IMR-90 (cell line): Measurements from ENCODE around the gene UCKL1. TPM values are rescaled to one million over a fixed set of nuclear protein-coding genes. Genes with fewer than 3 reads are reported as not detected.

Experiments used
- ATAC-seq: fragments of 200-7000 bp; cut with Tn5 transposase; 2 replicates; pipeline ENCODE4 v1.9.1; 2020; ENCODE audit warnings: low read depth, mild to moderate bottlenecking, moderate library complexity
- BruUV-seq: library from RNA; stranded (reverse); fragments of 400-500 nt; replicated peaks from 2 replicates; lab custom pipeline; 2021; lab: Mats Ljungman, UMichigan
- CTCF ChIA-PET: fragments of 300-600 bp; formaldehyde crosslinking; extraction: SDS; loops from one replicate; lab custom pipeline; 2021; ENCODE audit warnings: antibody characterized with exemption; lab: Yijun Ruan, JAX
- POLR2A ChIA-PET: fragments of 300-600 bp; sonication (Branson Sonifier 250); formaldehyde crosslinking; loops from one replicate; lab custom pipeline; 2022; ENCODE audit warnings: antibody characterized with exemption; ENCODE audit not compliant: unreplicated experiment; lab: Charles Lee
- DNase-seq: peaks from one replicate; pipeline ENCODE4 v3.0.0; 2013
- H2AFZ ChIP-seq: replicated peaks from 2 replicates; pipeline ENCODE3; 2013; ENCODE audit warnings: low read length, mild to moderate bottlenecking; ENCODE audit not compliant: poor library complexity
- H2AK5ac ChIP-seq: 2 replicates; pipeline ENCODE4 v1.6.1; 2013; ENCODE audit warnings: low read depth, low read length, inconsistent platforms
- H2AK9ac ChIP-seq: replicated peaks from 2 replicates; pipeline ENCODE3; 2013; ENCODE audit warnings: mild to moderate bottlenecking, low read depth, low read length, moderate library complexity; ENCODE audit not compliant: poor library complexity
- H2BK120ac ChIP-seq: 2 replicates; pipeline ENCODE4 v1.6.1; 2013; ENCODE audit warnings: low read depth, low read length, inconsistent platforms
- H2BK15ac ChIP-seq: 3 replicates; pipeline ENCODE4 v1.6.1; 2013; ENCODE audit warnings: low read depth, low read length, inconsistent platforms
- H2BK20ac ChIP-seq: 2 replicates; pipeline ENCODE4 v1.6.1; 2013; ENCODE audit warnings: low read depth, mild to moderate bottlenecking, inconsistent platforms, low read length, moderate library complexity
- H2BK5ac ChIP-seq: 2 replicates; pipeline ENCODE4 v1.6.1; 2013; ENCODE audit warnings: mild to moderate bottlenecking, low read depth, low read length, inconsistent platforms; ENCODE audit not compliant: poor library complexity, severe bottlenecking
- H3K14ac ChIP-seq: replicated peaks from 2 replicates; pipeline ENCODE4 v1.6.1; 2013; ENCODE audit warnings: low read depth, low read length, inconsistent platforms
- H3K18ac ChIP-seq: 2 replicates; pipeline ENCODE4 v1.6.1; 2013; ENCODE audit warnings: low read depth, low read length, control low read depth
- H3K23ac ChIP-seq: 2 replicates; pipeline ENCODE4 v1.6.1; 2013; ENCODE audit warnings: low read depth, low read length, inconsistent platforms
- H3K27ac ChIP-seq: 2 replicates; pipeline ENCODE4 v1.5.1; 2013; ENCODE audit warnings: mild to moderate bottlenecking, control low read depth, low read length; ENCODE audit not compliant: insufficient read depth
- H3K27me3 ChIP-seq: 2 replicates; pipeline ENCODE4 v1.6.1; 2013; ENCODE audit warnings: low read length; ENCODE audit not compliant: control insufficient read depth, insufficient read depth
- H3K36me3 ChIP-seq: 2 replicates; pipeline ENCODE4 v1.6.1; 2013; ENCODE audit warnings: low read length, mixed read lengths; ENCODE audit not compliant: control insufficient read depth, insufficient read depth
- H3K4ac ChIP-seq: 2 replicates; pipeline ENCODE4 v1.6.1; 2013; ENCODE audit warnings: low read depth, low read length, inconsistent platforms
- H3K4me1 ChIP-seq: 2 replicates; pipeline ENCODE4 v1.6.1; 2013; ENCODE audit warnings: low read length, mixed read lengths; ENCODE audit not compliant: control insufficient read depth, insufficient read depth
- H3K4me2 ChIP-seq: 2 replicates; pipeline ENCODE4 v1.6.1; 2013; ENCODE audit warnings: low read depth, mild to moderate bottlenecking, control low read depth, low read length, moderate library complexity
- H3K4me3 ChIP-seq: 2 replicates; pipeline ENCODE4 v1.5.1; 2013; ENCODE audit warnings: low read depth, mild to moderate bottlenecking, control low read depth, low read length, moderate library complexity; ENCODE audit not compliant: insufficient read depth
- H3K56ac ChIP-seq: 2 replicates; pipeline ENCODE4 v1.6.1; 2013; ENCODE audit warnings: low read length, inconsistent platforms; ENCODE audit not compliant: insufficient read depth; ENCODE audit errors: extremely low read depth
- H3K79me1 ChIP-seq, 2 experiments: 2 replicates each; pipeline ENCODE4 v1.6.1; 2013; ENCODE audit warnings: low read length in 2 of 2, inconsistent platforms in 1 of 2, low read depth in 1 of 2
- H3K9ac ChIP-seq: 2 replicates; pipeline ENCODE4 v1.6.1; 2013; ENCODE audit warnings: low read depth, low read length, control low read depth
- H3K9me1 ChIP-seq: 2 replicates; pipeline ENCODE4 v1.6.1; 2013; ENCODE audit warnings: low read length, inconsistent platforms; ENCODE audit not compliant: insufficient read depth
- H3K9me3 ChIP-seq: 2 replicates; pipeline ENCODE4 v1.6.1; 2013; ENCODE audit warnings: low read length; ENCODE audit not compliant: control insufficient read depth, insufficient read depth
- H4K20me1 ChIP-seq: 2 replicates; pipeline ENCODE4 v1.6.1; 2013; ENCODE audit warnings: low read length, inconsistent platforms; ENCODE audit not compliant: insufficient read depth
- H4K5ac ChIP-seq: 2 replicates; pipeline ENCODE4 v1.6.1; 2013; ENCODE audit warnings: mild to moderate bottlenecking, low read depth, low read length, control low read depth
- H4K8ac ChIP-seq, 2 experiments: 2 replicates each; pipeline ENCODE4 v1.6.1; 2013; ENCODE audit warnings: low read depth in 2 of 2, low read length in 2 of 2, control low read depth in 1 of 2, inconsistent platforms in 1 of 2
- H4K91ac ChIP-seq: 2 replicates; pipeline ENCODE4 v1.6.1; 2013; ENCODE audit warnings: low read depth, low read length, inconsistent platforms; ENCODE audit not compliant: insufficient read depth
- BHLHE40 ChIP-seq: fragments of 150-350 bp; IDR thresholded peaks from 2 replicates; pipeline ENCODE4 v1.6.1; 2016; ENCODE audit warnings: mild to moderate bottlenecking, low read depth, low read length
- FOS ChIP-seq: fragments of 150-350 bp; IDR thresholded peaks from 2 replicates; pipeline ENCODE4 v1.6.1; 2016; ENCODE audit warnings: low read depth, low read length
- MAFK ChIP-seq: IDR thresholded peaks from 2 replicates; pipeline ENCODE4 v1.6.1; 2012; ENCODE audit warnings: low read depth, low read length, improper control_type of control experiment
- MAZ ChIP-seq: IDR thresholded peaks from 2 replicates; pipeline ENCODE4 v1.6.1; 2012; ENCODE audit warnings: low read depth, mild to moderate bottlenecking, low read length, improper control_type of control experiment, moderate library complexity, borderline replicate concordance
- POLR2A ChIP-seq: IDR thresholded peaks from 2 replicates; pipeline ENCODE4 v1.6.1; 2012; ENCODE audit warnings: mild to moderate bottlenecking, low read depth, low read length
- RAD21 ChIP-seq: IDR thresholded peaks from 2 replicates; pipeline ENCODE4 v1.6.1; 2012; ENCODE audit warnings: low read length, improper control_type of control experiment
- RCOR1 ChIP-seq: IDR thresholded peaks from 2 replicates; pipeline ENCODE4 v1.6.1; 2012; ENCODE audit warnings: mild to moderate bottlenecking, low read length, improper control_type of control experiment; ENCODE audit not compliant: insufficient replicate concordance
- RFX5 ChIP-seq: IDR thresholded peaks from 2 replicates; pipeline ENCODE4 v1.8.0; 2012; ENCODE audit warnings: low read depth, mild to moderate bottlenecking, low read length, moderate library complexity
- SMC3 ChIP-seq: fragments of 150-350 bp; IDR thresholded peaks from 2 replicates; pipeline ENCODE4 v1.6.1; 2016; ENCODE audit warnings: low read depth, mild to moderate bottlenecking, antibody characterized with exemption, low read length, moderate library complexity
- WGBS, 2 experiments: methylation state at CpG; one replicate each; pipeline versions ENCODE4 v1.1.5 to v1.1.7; 2013; ENCODE audit warnings: missing lambda C conversion rate in 2 of 2; ENCODE audit not compliant: insufficient read length in 1 of 2; ENCODE audit errors: extremely low coverage in 2 of 2; 5-methylcytosine and 5-hydroxymethylcytosine counted together
- dilution Hi-C: fragments of 300-500 bp; cut with HindIII; formaldehyde crosslinking; loops from one replicate; pipeline ENCODE4 v1.14.3; 2018; ENCODE audit warnings: low sequenced_read_pairs; ENCODE audit not compliant: unreplicated experiment
- in situ Hi-C: fragments of 300-500 bp; cut with MboI; formaldehyde crosslinking; loops from 3 replicates; pipeline ENCODE4 v1.14.3; 2019; ENCODE audit warnings: low sequenced_read_pairs, inconsistent platforms, mixed read lengths
- intact Hi-C: fragments of 100-400 bp; cut with micrococcal nuclease; formaldehyde crosslinking; loops from 2 replicates; pipeline ENCODE4 v1.10.0; 2022
- polyA plus RNA-seq, 3 experiments: library from polyadenylated mRNA; depleted of rRNA; stranded (reverse); fragments of >200 nt; gene quantifications; 2 replicates each; pipeline ENCODE4 v1.2.3, GENCODE V29; 2012; ENCODE audit warnings: low replicate concordance in 1 of 3
- total RNA-seq: library from RNA; depleted of rRNA; stranded (reverse); fragments of >200 nt; gene quantifications from 2 replicates; pipeline ENCODE4 v1.2.3, GENCODE V29; 2012
- TF ChIP-seq, protein P1 (sequence below): fragments of 150-350 bp; IDR thresholded peaks from 2 replicates; pipeline ENCODE4 v1.6.1; 2016; ENCODE audit warnings: low read depth, mild to moderate bottlenecking, low read length, moderate library complexity, borderline replicate concordance
- TF ChIP-seq, protein P2 (sequence below): conservative IDR thresholded peaks from 2 replicates; pipeline ENCODE4 v1.5.1; 2012; ENCODE audit warnings: mild to moderate bottlenecking, low read depth, low read length, improper control_type of control experiment

UCKL1 gene
- total and polyA plus RNA-seq, 2 of the 4 experiments (the other 2 are of a cell fraction) = 16.7 to 54.7 TPM

DNA sequence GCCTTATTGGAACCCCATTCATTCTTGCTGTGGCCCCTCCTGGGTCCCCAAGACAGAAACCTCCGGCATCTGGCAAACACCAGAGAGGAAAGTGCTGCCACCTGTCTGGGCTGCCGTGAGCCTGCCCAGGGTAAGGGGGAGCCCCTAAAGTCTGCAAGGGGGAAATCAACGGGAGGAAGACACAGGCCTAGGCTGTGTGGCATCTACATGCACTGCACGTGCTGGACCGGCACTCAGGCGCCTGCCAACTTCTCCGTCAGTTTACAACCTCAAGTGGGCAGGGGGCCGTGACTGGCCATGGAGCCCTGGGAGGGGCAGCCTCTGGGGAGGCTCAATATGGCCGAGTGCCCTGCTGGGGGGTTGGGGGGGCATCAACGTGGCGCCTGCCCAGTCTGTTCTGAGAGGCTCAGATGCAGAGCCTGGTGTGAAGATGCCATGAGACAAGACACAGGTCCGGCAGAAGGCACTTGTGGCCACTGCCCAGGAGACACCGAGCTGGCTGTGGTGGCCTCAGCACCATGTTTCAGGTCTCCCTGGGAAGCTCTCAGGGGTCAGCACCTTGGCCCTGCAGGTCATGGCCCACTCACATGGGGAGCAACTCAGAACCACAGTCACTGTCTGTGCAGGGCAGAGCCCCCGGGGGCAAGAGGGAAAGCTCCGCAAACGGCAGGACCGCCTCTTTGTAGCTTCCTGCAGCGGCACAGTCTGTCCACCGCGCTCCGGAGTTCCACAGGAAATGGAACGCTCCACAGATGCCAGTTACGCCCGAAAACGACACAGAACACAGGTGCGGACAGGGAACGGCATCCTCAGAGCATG, 8.4 kb downstream of the UCKL1 start:
- TF ChIP-seq, protein P1, sequence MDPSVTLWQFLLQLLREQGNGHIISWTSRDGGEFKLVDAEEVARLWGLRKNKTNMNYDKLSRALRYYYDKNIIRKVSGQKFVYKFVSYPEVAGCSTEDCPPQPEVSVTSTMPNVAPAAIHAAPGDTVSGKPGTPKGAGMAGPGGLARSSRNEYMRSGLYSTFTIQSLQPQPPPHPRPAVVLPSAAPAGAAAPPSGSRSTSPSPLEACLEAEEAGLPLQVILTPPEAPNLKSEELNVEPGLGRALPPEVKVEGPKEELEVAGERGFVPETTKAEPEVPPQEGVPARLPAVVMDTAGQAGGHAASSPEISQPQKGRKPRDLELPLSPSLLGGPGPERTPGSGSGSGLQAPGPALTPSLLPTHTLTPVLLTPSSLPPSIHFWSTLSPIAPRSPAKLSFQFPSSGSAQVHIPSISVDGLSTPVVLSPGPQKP = no peak
- TF ChIP-seq MAZ = no peak
- TF ChIP-seq RFX5 = no peak
- TF ChIP-seq RAD21 = no peak
- TF ChIP-seq, protein P2, sequence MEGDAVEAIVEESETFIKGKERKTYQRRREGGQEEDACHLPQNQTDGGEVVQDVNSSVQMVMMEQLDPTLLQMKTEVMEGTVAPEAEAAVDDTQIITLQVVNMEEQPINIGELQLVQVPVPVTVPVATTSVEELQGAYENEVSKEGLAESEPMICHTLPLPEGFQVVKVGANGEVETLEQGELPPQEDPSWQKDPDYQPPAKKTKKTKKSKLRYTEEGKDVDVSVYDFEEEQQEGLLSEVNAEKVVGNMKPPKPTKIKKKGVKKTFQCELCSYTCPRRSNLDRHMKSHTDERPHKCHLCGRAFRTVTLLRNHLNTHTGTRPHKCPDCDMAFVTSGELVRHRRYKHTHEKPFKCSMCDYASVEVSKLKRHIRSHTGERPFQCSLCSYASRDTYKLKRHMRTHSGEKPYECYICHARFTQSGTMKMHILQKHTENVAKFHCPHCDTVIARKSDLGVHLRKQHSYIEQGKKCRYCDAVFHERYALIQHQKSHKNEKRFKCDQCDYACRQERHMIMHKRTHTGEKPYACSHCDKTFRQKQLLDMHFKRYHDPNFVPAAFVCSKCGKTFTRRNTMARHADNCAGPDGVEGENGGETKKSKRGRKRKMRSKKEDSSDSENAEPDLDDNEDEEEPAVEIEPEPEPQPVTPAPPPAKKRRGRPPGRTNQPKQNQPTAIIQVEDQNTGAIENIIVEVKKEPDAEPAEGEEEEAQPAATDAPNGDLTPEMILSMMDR = no peak
- no peak for TF ChIP-seq SMC3
- no peak for TF ChIP-seq FOS
- TF ChIP-seq BHLHE40 = no peak
- no peak for TF ChIP-seq RCOR1
- TF ChIP-seq POLR2A = no peak
- TF ChIP-seq MAFK = no peak
- ChIA-PET CTCF (no interaction called here), POLR2A (no interaction called here)
- peaks cover 18 to 91% of the 10 kb centered on the region in 2 experiments; a peak in 3 of 4 replicates for H3K79me1 ChIP-seq
- no peak overlapping the region for H2AK5ac ChIP-seq
- no peak overlapping the region for H3K27ac ChIP-seq
- no peak overlapping the region for H2AK9ac ChIP-seq
- no peak overlapping the region for H3K4me2 ChIP-seq
- H2BK120ac ChIP-seq = no peak overlapping the region
- WGBS, 2 experiments = 77% methylated on average over 20 of the region's 27 CpGs; no CpG with 5 or more reads in 1 of the 2 experiments
- H4K8ac ChIP-seq = no peak overlapping the region
- in situ Hi-C loops = no loop called here
- H3K9me1 ChIP-seq = peaks cover 22% of the 10 kb centered on the region
- no peak overlapping the region for H2BK5ac ChIP-seq
- no peak overlapping the region for H3K4ac ChIP-seq
- H3K4me1 ChIP-seq = peaks cover 29% of the 10 kb centered on the region
- BruUV-seq = no TSS peak
- no peak overlapping the region for H4K91ac ChIP-seq
- peaks cover 35% of the 10 kb centered on the region for H3K36me3 ChIP-seq
- H3K56ac ChIP-seq = no peak overlapping the region
- H2AFZ ChIP-seq = no peak overlapping the region
- H2BK20ac ChIP-seq = no peak overlapping the region
- dilution Hi-C loops = no loop called here
- H3K4me3 ChIP-seq = no peak overlapping the region
- no peak overlapping the region for H3K23ac ChIP-seq
- DNase-seq = no peak
- peaks cover 99% of the 10 kb centered on the region for H4K20me1 ChIP-seq
- H3K18ac ChIP-seq = no peak overlapping the region
- H3K9ac ChIP-seq = no peak overlapping the region
- intact Hi-C loops = no loop called here
- no peak overlapping the region for H3K14ac ChIP-seq
- ATAC-seq = no peak
- no peak overlapping the region for H4K5ac ChIP-seq
- no peaks in the 10 kb centered on the region for H3K27me3 ChIP-seq
- no peaks in the 10 kb centered on the region for H3K9me3 ChIP-seq
- no peak overlapping the region for H2BK15ac ChIP-seq
